ENCODE measurements around the gene PGBD4.
A peak's percentile ranks its signal among the peaks of the same experiment; 100 is the strongest.
"Not testable (repeated sequence)": the region's sequence is repeated elsewhere in the genome, so short reads cannot be mapped to it uniquely, and the experiment has no call there.

The PGBD4 gene

GRCh38 chr15:34085746-34086145, 16.1 kb upstream of the PGBD4 start:
- H3K9me3 Mint-ChIP-seq: no peaks in the 10 kb centered on the region
- no peaks in the 10 kb centered on the region for H3K27me3 Mint-ChIP-seq
- H3K4me1 Mint-ChIP-seq (ENCODE audit: low read depth): no peaks in the 10 kb centered on the region
- H3K27ac Mint-ChIP-seq: no peak overlapping the region
- H3K36me3 Mint-ChIP-seq (ENCODE audit: low read depth): peaks cover 72% of the 10 kb centered on the region
- intact Hi-C loops (cut with micrococcal nuclease): no loop called here
- no peak overlapping the region for H3K4me3 Mint-ChIP-seq

GRCh38 chr15:34099914-34100313, 2.0 kb upstream of the PGBD4 start:
- intact Hi-C loops (cut with micrococcal nuclease): loop anchor here (2.0 to 10.0 kb wide), 3 partner anchors 61 to 265 kb away; partner anchors contain the start of genes AVEN, LPCAT4 and SLC12A6
- Mint-ChIP-seq H3K27me3 (no peaks in the 10 kb centered on the region), H3K9me3 (peaks cover 12% of the 10 kb centered on the region), H3K4me3 (no peak overlapping the region), H3K27ac (no peak overlapping the region), H3K36me3 (ENCODE audit: low read depth) (peaks cover 42% of the 10 kb centered on the region), H3K4me1 (ENCODE audit: low read depth) (peaks cover 11% of the 10 kb centered on the region)

GRCh38 chr15:34102175-34102925, 467 bp downstream of the PGBD4 start:
- H3K36me3 Mint-ChIP-seq (ENCODE audit: low read depth): peaks cover 31% of the 10 kb centered on the region
- H3K9me3 Mint-ChIP-seq: peaks cover 12% of the 10 kb centered on the region
- peak overlapping the region; percentile 99 for H3K4me3 Mint-ChIP-seq
- intact Hi-C loops (cut with micrococcal nuclease): loop anchor here (5.0 to 10.0 kb wide), 2 partner anchors 235 to 262 kb away; partner anchors contain the start of genes LPCAT4 and SLC12A6
- peaks cover 11% of the 10 kb centered on the region for H3K4me1 Mint-ChIP-seq (ENCODE audit: low read depth)
- peak overlapping the region; percentile 99 for H3K27ac Mint-ChIP-seq
- H3K27me3 Mint-ChIP-seq: no peaks in the 10 kb centered on the region

GRCh38 chr15:34106423-34106822, 4.5 kb downstream of the PGBD4 start:
- intact Hi-C loops (cut with micrococcal nuclease): loop anchor here (10.0 kb wide), 1 partner anchor 258 kb away; the partner anchor contains the start of gene LPCAT4
- Mint-ChIP-seq H3K27ac (no peak overlapping the region), H3K4me1 (ENCODE audit: low read depth) (no peaks in the 10 kb centered on the region), H3K4me3 (no peak overlapping the region), H3K27me3 (no peaks in the 10 kb centered on the region), H3K36me3 (ENCODE audit: low read depth) (peaks cover 18% of the 10 kb centered on the region), H3K9me3 (peaks cover 12% of the 10 kb centered on the region)

- Mint-ChIP-seq H3K27ac (no peak overlapping the region), H3K4me3 (no peak overlapping the region)
- intact Hi-C loops (cut with micrococcal nuclease): loop anchor here (10.0 kb wide), 1 partner anchor 257 kb away; the partner anchor contains the start of gene LPCAT4
Observed at GRCh38 chr15:34107315-34107714, 5.4 kb downstream of the PGBD4 start.

GRCh38 chr15:34109797-34110663, 8.1 kb downstream of the PGBD4 start:
- no peak overlapping the region for H3K4me3 Mint-ChIP-seq
- no peaks in the 10 kb centered on the region for H3K4me1 Mint-ChIP-seq (ENCODE audit: low read depth)
- intact Hi-C loops (cut with micrococcal nuclease): loop anchor here (1.0 to 10.0 kb wide), 2 partner anchors 100 to 255 kb away; partner anchors contain the start of genes KATNBL1 and LPCAT4
- H3K36me3 Mint-ChIP-seq (ENCODE audit: low read depth): no peaks in the 10 kb centered on the region
- no peaks in the 10 kb centered on the region for H3K9me3 Mint-ChIP-seq
- H3K27me3 Mint-ChIP-seq: peaks cover 2% of the 10 kb centered on the region
- H3K27ac Mint-ChIP-seq: no peak overlapping the region

More at GRCh38 chr15:34107315-34107714, 5.4 kb downstream of the PGBD4 start:
- Mint-ChIP-seq H3K4me1 (ENCODE audit: low read depth) (no peaks in the 10 kb centered on the region), H3K36me3 (ENCODE audit: low read depth) (peaks cover 10% of the 10 kb centered on the region), H3K27me3 (no peaks in the 10 kb centered on the region), H3K9me3 (peaks cover 12% of the 10 kb centered on the region)

- intact Hi-C loops (cut with micrococcal nuclease): no loop called here
- no peak overlapping the region for H3K4me3 Mint-ChIP-seq
- no peaks in the 10 kb centered on the region for H3K4me1 Mint-ChIP-seq (ENCODE audit: low read depth)
Observed at GRCh38 chr15:34111488-34111887, 9.6 kb downstream of the PGBD4 start.

GRCh38 chr15:34114215-34114614, 12.3 kb downstream of the PGBD4 start:
- Mint-ChIP-seq H3K36me3 (ENCODE audit: low read depth) (no peaks in the 10 kb centered on the region), H3K4me1 (ENCODE audit: low read depth) (no peaks in the 10 kb centered on the region), H3K4me3 (no peak overlapping the region), H3K27me3 (peaks cover 2% of the 10 kb centered on the region), H3K9me3 (no peaks in the 10 kb centered on the region), H3K27ac (no peak overlapping the region)
- intact Hi-C loops (cut with micrococcal nuclease): no loop called here

More at GRCh38 chr15:34111488-34111887, 9.6 kb downstream of the PGBD4 start:
- peaks cover 2% of the 10 kb centered on the region for H3K27me3 Mint-ChIP-seq
- H3K27ac Mint-ChIP-seq: no peak overlapping the region
- no peaks in the 10 kb centered on the region for H3K36me3 Mint-ChIP-seq (ENCODE audit: low read depth)
- H3K9me3 Mint-ChIP-seq: no peaks in the 10 kb centered on the region

GRCh38 chr15:34114739-34115138, 12.9 kb downstream of the PGBD4 start:
- Mint-ChIP-seq H3K36me3 (ENCODE audit: low read depth) (no peaks in the 10 kb centered on the region), H3K9me3 (no peaks in the 10 kb centered on the region), H3K4me1 (ENCODE audit: low read depth) (no peaks in the 10 kb centered on the region), H3K27me3 (peaks cover 2% of the 10 kb centered on the region), H3K4me3 (no peak overlapping the region), H3K27ac (no peak overlapping the region)
- intact Hi-C loops (cut with micrococcal nuclease): no loop called here

- H3K27me3 Mint-ChIP-seq: peaks cover 4% of the 10 kb centered on the region
- no peaks in the 10 kb centered on the region for H3K9me3 Mint-ChIP-seq
- intact Hi-C loops (cut with micrococcal nuclease): no loop called here
- H3K4me3 Mint-ChIP-seq: no peak overlapping the region
- H3K27ac Mint-ChIP-seq: no peak overlapping the region
- no peaks in the 10 kb centered on the region for H3K36me3 Mint-ChIP-seq (ENCODE audit: low read depth)
- no peaks in the 10 kb centered on the region for H3K4me1 Mint-ChIP-seq (ENCODE audit: low read depth)
Observed at GRCh38 chr15:34116620-34117019, 14.7 kb downstream of the PGBD4 start.

- intact Hi-C loops (cut with micrococcal nuclease): no loop called here
- H3K9me3 Mint-ChIP-seq: no peaks in the 10 kb centered on the region
- H3K36me3 Mint-ChIP-seq (ENCODE audit: low read depth): no peaks in the 10 kb centered on the region
- H3K4me1 Mint-ChIP-seq (ENCODE audit: low read depth): no peaks in the 10 kb centered on the region
- no peak overlapping the region for H3K27ac Mint-ChIP-seq
- H3K4me3 Mint-ChIP-seq: no peak overlapping the region
- H3K27me3 Mint-ChIP-seq: peaks cover 5% of the 10 kb centered on the region
Observed at GRCh38 chr15:34119291-34119690, 17.4 kb downstream of the PGBD4 start.

- H3K4me1 Mint-ChIP-seq (ENCODE audit: low read depth); H3K27me3 Mint-ChIP-seq; H3K36me3 Mint-ChIP-seq (ENCODE audit: low read depth); H3K9me3 Mint-ChIP-seq; H3K4me3 Mint-ChIP-seq; intact Hi-C loops (cut with micrococcal nuclease); H3K27ac Mint-ChIP-seq: not testable (repeated sequence)
Observed at GRCh38 chr15:34120420-34120819, 18.5 kb downstream of the PGBD4 start.

- intact Hi-C loops (cut with micrococcal nuclease); H3K9me3 Mint-ChIP-seq; H3K36me3 Mint-ChIP-seq (ENCODE audit: low read depth); H3K4me1 Mint-ChIP-seq (ENCODE audit: low read depth); H3K27ac Mint-ChIP-seq; H3K27me3 Mint-ChIP-seq; H3K4me3 Mint-ChIP-seq: not testable (repeated sequence)
Observed at GRCh38 chr15:34121786-34122185, 19.9 kb downstream of the PGBD4 start.

- intact Hi-C loops (cut with micrococcal nuclease): no loop called here
- H3K36me3 Mint-ChIP-seq (ENCODE audit: low read depth): no peaks in the 10 kb centered on the region
- H3K27ac Mint-ChIP-seq: no peak overlapping the region
- no peak overlapping the region for H3K4me3 Mint-ChIP-seq
- H3K9me3 Mint-ChIP-seq: no peaks in the 10 kb centered on the region
- H3K4me1 Mint-ChIP-seq (ENCODE audit: low read depth): no peaks in the 10 kb centered on the region
- peaks cover 8% of the 10 kb centered on the region for H3K27me3 Mint-ChIP-seq
Observed at GRCh38 chr15:34122771-34123183, 20.9 kb downstream of the PGBD4 start.
